HepG2 (cell line): ENCODE data around the gene CCDC142. TPM values are rescaled to one million over a fixed set of nuclear protein-coding genes. Genes with fewer than 3 reads are reported as not detected.

ENCODE experiments used
- ATAC-seq: fragments of 200-7000 bp; cut with Tn5 transposase; 3 replicates; pipeline ENCODE4 v1.9.1; 2020; ENCODE audit warnings: mild to moderate bottlenecking, moderate library complexity
- BruUV-seq: library from RNA; stranded (reverse); fragments of 400-500 nt; replicated peaks from 2 replicates; lab custom pipeline; 2021; lab: Mats Ljungman, UMichigan
- CTCF ChIA-PET: fragments of 300-600 bp; formaldehyde crosslinking; extraction: SDS; loops from one replicate; lab custom pipeline; 2021; ENCODE audit warnings: low total read pairs, inconsistent platforms, low intra/inter-chr PET ratio; lab: Yijun Ruan, JAX
- POLR2A ChIA-PET: fragments of 350-600 bp; sonication (Branson Sonifier 250); formaldehyde crosslinking; loops from one replicate; lab custom pipeline; 2020; ENCODE audit warnings: antibody characterized with exemption, inconsistent platforms; lab: Yijun Ruan, JAX
- DNase-seq: peaks from one replicate; pipeline ENCODE4 v3.0.0-alpha.2; 2015; ENCODE audit warnings: low spot score
- FAIRE-seq: peaks from 3 replicates; lab custom pipeline; 2011; peaks lifted over from hg19 to GRCh38; lab: Jason Lieb, UNC
- H2AFZ ChIP-seq: one replicate; pipeline ENCODE4 v1.6.1; 2011; ENCODE audit warnings: low read length, inconsistent platforms
- H3K27ac ChIP-seq: fragments of 300-600 bp; 3 replicates; pipeline ENCODE4 v1.8.0; 2011; ENCODE audit warnings: mixed run types, mild to moderate bottlenecking, mixed read lengths, low read length, inconsistent platforms; ENCODE audit not compliant: insufficient read depth; ENCODE audit errors: extremely low read length
- H3K27me3 ChIP-seq, 2 experiments: fragments of 200-600 bp in 1 of 2; 2 replicates in 1 of 2; 3 replicates in 1 of 2; pipeline versions ENCODE4 v1.6.0 to v1.8.0; 2011; ENCODE audit warnings: low read length in 2 of 2, mild to moderate bottlenecking in 2 of 2, moderate library complexity in 2 of 2, inconsistent platforms in 1 of 2; ENCODE audit not compliant: insufficient read depth in 2 of 2, control insufficient read depth in 1 of 2
- H3K36me3 ChIP-seq, 2 experiments: fragments of 200-600 bp in 1 of 2; replicated peaks in 1 of 2; 2 replicates in 1 of 2; 3 replicates in 1 of 2; pipeline versions ENCODE4 v1.5.1 to v1.8.0; 2011; ENCODE audit warnings: low read length in 2 of 2, inconsistent platforms in 1 of 2; ENCODE audit not compliant: insufficient read depth in 2 of 2, control insufficient read depth in 1 of 2
- H3K4me1 ChIP-seq: 2 replicates; pipeline ENCODE4 v1.5.1; 2012; ENCODE audit warnings: low read length, inconsistent platforms; ENCODE audit not compliant: insufficient read depth
- H3K4me2 ChIP-seq: 2 replicates; pipeline ENCODE4 v1.6.0; 2011; ENCODE audit warnings: low read depth, low read length, inconsistent platforms
- H3K4me3 ChIP-seq, 3 experiments: fragments of 200-600 bp in 1 of 3; sonication (generic), shearing (Covaris generic) in 1 of 3; replicated peaks in 1 of 3; 2 replicates each; pipeline ENCODE4 v1.5.1; 2011 to 2016; ENCODE audit warnings: low read length in 3 of 3, inconsistent platforms in 2 of 3, low read depth in 2 of 3, mild to moderate bottlenecking in 2 of 3, control low read depth in 1 of 3, mixed read lengths in 1 of 3; ENCODE audit not compliant: insufficient read depth in 1 of 3
- H3K79me2 ChIP-seq: one replicate; pipeline ENCODE4 v1.6.1; 2011; ENCODE audit warnings: low read length, inconsistent platforms; ENCODE audit not compliant: insufficient read depth
- H3K9ac ChIP-seq: 2 replicates; pipeline ENCODE4 v1.6.0; 2011; ENCODE audit warnings: mild to moderate bottlenecking, low read depth, low read length, inconsistent platforms; ENCODE audit not compliant: insufficient read depth
- H3K9me3 ChIP-seq: 2 replicates; pipeline ENCODE4 v1.5.1; 2012; ENCODE audit warnings: mild to moderate bottlenecking, low read length
- H4K20me1 ChIP-seq: 2 replicates; pipeline ENCODE4 v1.6.0; 2011; ENCODE audit warnings: inconsistent platforms, mild to moderate bottlenecking, low read length, moderate library complexity; ENCODE audit not compliant: insufficient read depth
- BRCA1 ChIP-seq: sonication (generic); formaldehyde crosslinking; IDR thresholded peaks from 2 replicates; pipeline ENCODE4 v1.4.0; 2020; ENCODE audit warnings: missing genetic modification reagents
- EEA1 ChIP-seq: sonication (generic); formaldehyde crosslinking; IDR thresholded peaks from 2 replicates; pipeline ENCODE4 v1.5.1; 2020; ENCODE audit warnings: mild to moderate bottlenecking, missing genetic modification reagents, borderline replicate concordance
- KDM2A ChIP-seq: sonication (generic); formaldehyde crosslinking; IDR thresholded peaks from 2 replicates; pipeline ENCODE4 v1.4.0; 2020; ENCODE audit warnings: low read depth, missing genetic modification reagents, borderline replicate concordance
- NFIC ChIP-seq: IDR thresholded peaks from 2 replicates; pipeline ENCODE4 v1.6.1; 2012; ENCODE audit warnings: mild to moderate bottlenecking, low read length, inconsistent platforms
- SNAPC4 ChIP-seq: sonication (generic); formaldehyde crosslinking; IDR thresholded peaks from 2 replicates; pipeline ENCODE4 v1.4.0; 2020; ENCODE audit warnings: mild to moderate bottlenecking, missing genetic modification reagents
- ZNF20 ChIP-seq: sonication (generic); formaldehyde crosslinking; IDR thresholded peaks from 2 replicates; pipeline ENCODE4 v1.4.0; 2020; ENCODE audit warnings: mild to moderate bottlenecking, moderate library complexity, missing genetic modification reagents
- ZNF224 ChIP-seq: sonication (generic); formaldehyde crosslinking; IDR thresholded peaks from 2 replicates; pipeline ENCODE4 v1.5.0; 2020; ENCODE audit warnings: mild to moderate bottlenecking, missing genetic modification reagents
- ZNF263 ChIP-seq: sonication (generic); formaldehyde crosslinking; IDR thresholded peaks from 2 replicates; pipeline ENCODE4 v1.4.0; 2020; ENCODE audit warnings: missing genetic modification reagents
- ZNF34 ChIP-seq: sonication (generic); formaldehyde crosslinking; IDR thresholded peaks from 2 replicates; pipeline ENCODE4 v1.4.0; 2020; ENCODE audit warnings: mild to moderate bottlenecking, missing genetic modification reagents, borderline replicate concordance
- ZNF549 ChIP-seq: sonication (generic); formaldehyde crosslinking; IDR thresholded peaks from 2 replicates; pipeline ENCODE4 v1.5.0; 2020; ENCODE audit warnings: missing genetic modification reagents
- ZNF772 ChIP-seq: sonication (generic); formaldehyde crosslinking; IDR thresholded peaks from 2 replicates; pipeline ENCODE4 v1.5.0; 2020; ENCODE audit warnings: mild to moderate bottlenecking, missing genetic modification reagents
- ZNF878 ChIP-seq: sonication (generic); formaldehyde crosslinking; IDR thresholded peaks from 2 replicates; pipeline ENCODE4 v1.8.1; 2023; ENCODE audit warnings: mild to moderate bottlenecking, missing genetic modification reagents, moderate library complexity
- WGBS: methylation state at CpG from one replicate; pipeline ENCODE4 v1.1.6; 2017; ENCODE audit warnings: low lambda C conversion rate; 5-methylcytosine and 5-hydroxymethylcytosine counted together
- in situ Hi-C: cut with HindIII; loops from 2 replicates; pipeline ENCODE4 v1.10.0; 2017; ENCODE audit warnings: low pct_unique_long_range_greater_than_20kb; ENCODE audit not compliant: extremely low pct_ligation_motif_present
- intact Hi-C: fragments of 100-400 bp; cut with micrococcal nuclease; formaldehyde crosslinking; loops from one replicate; pipeline ENCODE4 v1.10.0; 2022; ENCODE audit not compliant: unreplicated experiment
- polyA plus RNA-seq, 8 experiments: library from polyadenylated mRNA; depleted of rRNA in 3 of 8; stranded (reverse) in 7 of 8; unstranded in 1 of 8; fragments of >200 nt; fragmentation: Illumina TruSeq in 4 of 8; extraction: Trizol in 4 of 8; gene quantifications; 2 replicates each; pipeline versions ENCODE4 v1.2.1 to v1.2.3, GENCODE V29; 2011 to 2016; ENCODE audit warnings: low read depth in 4 of 8, missing spikeins in 1 of 8, mixed read lengths in 1 of 8; ENCODE audit not compliant: insufficient read depth in 1 of 8
- total RNA-seq, 5 experiments: library from RNA; depleted of rRNA; stranded (reverse); fragments of >200 nt; fragmentation: Illumina TruSeq; extraction: Trizol; gene quantifications; 2 replicates each; pipeline ENCODE4 v1.2.3, GENCODE V29; 2016; ENCODE audit warnings: low read depth in 1 of 5
- TF ChIP-seq, protein P1 (sequence below): sonication (generic); formaldehyde crosslinking; IDR thresholded peaks from 2 replicates; pipeline ENCODE4 v1.4.0; 2020; ENCODE audit warnings: mild to moderate bottlenecking, missing genetic modification reagents
- TF ChIP-seq, protein P2 (sequence below): sonication (generic); formaldehyde crosslinking; IDR thresholded peaks from 2 replicates; pipeline ENCODE4 v1.8.0; 2022; ENCODE audit warnings: mild to moderate bottlenecking, missing genetic modification reagents

The CCDC142 gene
- total and polyA plus RNA-seq, 2 of the 13 experiments (the other 11 are each of a cell fraction or from before 2014, with no cell fraction given) = 14.7 to 30.4 TPM

GRCh38 chr2:74474481-74474880 is 8.3 kb downstream of the CCDC142 start (continued):
- TF ChIP-seq SNAPC4 (CRISPR knock-in tag) = no peak
- TF ChIP-seq, protein P1, sequence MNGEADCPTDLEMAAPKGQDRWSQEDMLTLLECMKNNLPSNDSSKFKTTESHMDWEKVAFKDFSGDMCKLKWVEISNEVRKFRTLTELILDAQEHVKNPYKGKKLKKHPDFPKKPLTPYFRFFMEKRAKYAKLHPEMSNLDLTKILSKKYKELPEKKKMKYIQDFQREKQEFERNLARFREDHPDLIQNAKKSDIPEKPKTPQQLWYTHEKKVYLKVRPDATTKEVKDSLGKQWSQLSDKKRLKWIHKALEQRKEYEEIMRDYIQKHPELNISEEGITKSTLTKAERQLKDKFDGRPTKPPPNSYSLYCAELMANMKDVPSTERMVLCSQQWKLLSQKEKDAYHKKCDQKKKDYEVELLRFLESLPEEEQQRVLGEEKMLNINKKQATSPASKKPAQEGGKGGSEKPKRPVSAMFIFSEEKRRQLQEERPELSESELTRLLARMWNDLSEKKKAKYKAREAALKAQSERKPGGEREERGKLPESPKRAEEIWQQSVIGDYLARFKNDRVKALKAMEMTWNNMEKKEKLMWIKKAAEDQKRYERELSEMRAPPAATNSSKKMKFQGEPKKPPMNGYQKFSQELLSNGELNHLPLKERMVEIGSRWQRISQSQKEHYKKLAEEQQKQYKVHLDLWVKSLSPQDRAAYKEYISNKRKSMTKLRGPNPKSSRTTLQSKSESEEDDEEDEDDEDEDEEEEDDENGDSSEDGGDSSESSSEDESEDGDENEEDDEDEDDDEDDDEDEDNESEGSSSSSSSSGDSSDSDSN (CRISPR knock-in tag) = 0 out of 2 replicates have a peak, but pooled peaks have one; percentile 15
- TF ChIP-seq, all 625 proteins: peak for 3

GRCh38 chr2:74472945-74473258 is 9.9 kb downstream of the CCDC142 start:
- Histone ChIP-seq H3K27me3 (no peaks in the 10 kb centered on the region; a peak in 1 of 5 replicates), H3K9ac (peak overlapping the region; percentile 86), H3K9me3 (no peaks in the 10 kb centered on the region), H3K4me3 (peak overlapping the region; percentile 67 to 91 (median 83)), H3K4me2 (peak overlapping the region; percentile 95), H3K79me2 (peaks cover 7% of the 10 kb centered on the region), H2AFZ (peak overlapping the region; percentile 21), H3K27ac (peak overlapping the region; percentile 83), H3K4me1 (peaks cover 52% of the 10 kb centered on the region), H4K20me1 (no peaks in the 10 kb centered on the region), H3K36me3 (peaks cover 7 to 20% of the 10 kb centered on the region in 2 experiments)
- no peak for DNase-seq
- in situ Hi-C loops (no loop called here), intact Hi-C loops (loop anchor here (1.0 to 2.0 kb wide), 2 partner anchors 14 to 56 kb away; partner anchors contain the start of genes AUP1, HTRA2 and WBP1)
- ChIA-PET POLR2A (interaction anchor here (0.8 to 20.6 kb wide), 15 partner anchors 9 to 274 kb away, joined by 3 to 795 read pairs (median 12); partner anchors contain the start of genes AUP1, CCDC142, DQX1 and HTRA2), CTCF (no interaction called here)
- WGBS = 3% methylated on average over 7 of the region's 7 CpGs
- TSS peak; percentile 90 for BruUV-seq
- no peak for FAIRE-seq
- peak; percentile 0; the same call in 1 of the 3 replicates for ATAC-seq
- TF ChIP-seq KDM2A (CRISPR knock-in tag) = no peak
- peak; percentile 0; the same call in 1 of the 2 replicates for TF ChIP-seq BRCA1 (CRISPR knock-in tag)
- TF ChIP-seq, protein P2, sequence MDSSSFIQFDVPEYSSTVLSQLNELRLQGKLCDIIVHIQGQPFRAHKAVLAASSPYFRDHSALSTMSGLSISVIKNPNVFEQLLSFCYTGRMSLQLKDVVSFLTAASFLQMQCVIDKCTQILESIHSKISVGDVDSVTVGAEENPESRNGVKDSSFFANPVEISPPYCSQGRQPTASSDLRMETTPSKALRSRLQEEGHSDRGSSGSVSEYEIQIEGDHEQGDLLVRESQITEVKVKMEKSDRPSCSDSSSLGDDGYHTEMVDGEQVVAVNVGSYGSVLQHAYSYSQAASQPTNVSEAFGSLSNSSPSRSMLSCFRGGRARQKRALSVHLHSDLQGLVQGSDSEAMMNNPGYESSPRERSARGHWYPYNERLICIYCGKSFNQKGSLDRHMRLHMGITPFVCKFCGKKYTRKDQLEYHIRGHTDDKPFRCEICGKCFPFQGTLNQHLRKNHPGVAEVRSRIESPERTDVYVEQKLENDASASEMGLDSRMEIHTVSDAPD (CRISPR knock-in tag) = 0 out of 2 replicates have a peak, but pooled peaks have one; percentile 9
- 0 out of 2 replicates have a peak, but pooled peaks have one; percentile 21 for TF ChIP-seq ZNF34 (CRISPR knock-in tag)
- TF ChIP-seq ZNF20 (CRISPR knock-in tag) = no peak
- TF ChIP-seq ZNF772 (CRISPR knock-in tag) = 0 out of 2 replicates have a peak, but pooled peaks have one; percentile 3
- TF ChIP-seq NFIC = 0 out of 2 replicates have a peak, but pooled peaks have one; percentile 43
- TF ChIP-seq ZNF878 = no peak
- TF ChIP-seq ZNF549 (CRISPR knock-in tag) = 0 out of 2 replicates have a peak, but pooled peaks have one; percentile 3
- peak; percentile 80 for TF ChIP-seq ZNF263
- TF ChIP-seq ZNF224 = 0 out of 2 replicates have a peak, but pooled peaks have one; percentile 36
- no peak for TF ChIP-seq EEA1
